Natural killer cell (primary cell): ENCODE results near the gene CACNG4. TPM values are rescaled to one million over a fixed set of nuclear protein-coding genes. Genes with fewer than 3 reads are reported as not detected.

Source experiments
- ATAC-seq, 3 donors: fragments of 150-1000 bp in 2 of 3; fragments of 200-7000 bp in 1 of 3; cut with Tn5 transposase; 1 replicate in 1 of 3; 2 replicates in 2 of 3; pipeline ENCODE4 v1.10.0; 2021; ENCODE audit warnings: mild to moderate bottlenecking in 2 of 3, moderate library complexity in 2 of 3
- DNase-seq, 2 donors: peaks; one replicate each; pipeline versions ENCODE4 v3.0.0 to v3.0.0-alpha.2; 2013 to 2021; ENCODE audit warnings: mixed read lengths in 1 of 2
- H3K27ac ChIP-seq: one replicate; pipeline ENCODE4 v1.5.1; 2013; ENCODE audit warnings: mild to moderate bottlenecking, low read length
- H3K27me3 ChIP-seq: one replicate; pipeline ENCODE4 v1.6.1; 2013; ENCODE audit warnings: low read length; ENCODE audit not compliant: control insufficient read depth, insufficient read depth
- H3K36me3 ChIP-seq: one replicate; pipeline ENCODE4 v1.6.1; 2013; ENCODE audit warnings: low read length; ENCODE audit not compliant: control insufficient read depth, insufficient read depth
- H3K4me1 ChIP-seq: one replicate; pipeline ENCODE4 v1.6.1; 2013; ENCODE audit warnings: low read length; ENCODE audit not compliant: control insufficient read depth, insufficient read depth
- H3K4me3 ChIP-seq: one replicate; pipeline ENCODE4 v1.5.1; 2013; ENCODE audit warnings: low read length
- H3K9me3 ChIP-seq: one replicate; pipeline ENCODE4 v1.6.1; 2013; ENCODE audit warnings: low read length; ENCODE audit not compliant: control insufficient read depth, insufficient read depth
- H3K27ac Mint-ChIP-seq, 2 donors: one replicate each; pipeline ENCODE4 v1.8.0; 2022; ENCODE audit warnings: mild to moderate bottlenecking in 2 of 2, mixed read lengths in 2 of 2, moderate library complexity in 1 of 2
- H3K27me3 Mint-ChIP-seq, 2 donors: one replicate each; pipeline ENCODE4 v1.8.0; 2022; ENCODE audit warnings: low read depth in 2 of 2, mixed read lengths in 2 of 2
- H3K36me3 Mint-ChIP-seq: one replicate; pipeline ENCODE4 v1.8.0; 2022; ENCODE audit warnings: mixed read lengths
- H3K4me1 Mint-ChIP-seq, 2 donors: one replicate each; pipeline ENCODE4 v1.8.0; 2022; ENCODE audit warnings: mixed read lengths in 2 of 2
- H3K4me3 Mint-ChIP-seq: one replicate; pipeline ENCODE4 v1.8.0; 2022; ENCODE audit warnings: mild to moderate bottlenecking, moderate library complexity, mixed read lengths
- H3K9me3 Mint-ChIP-seq, 2 donors: one replicate each; pipeline ENCODE4 v1.8.0; 2022; ENCODE audit warnings: mixed read lengths in 2 of 2
- WGBS: methylation state at CpG from one replicate; pipeline ENCODE4 v1.1.7; 2013; ENCODE audit warnings: missing lambda C conversion rate; ENCODE audit not compliant: insufficient coverage; 5-methylcytosine and 5-hydroxymethylcytosine counted together
- intact Hi-C: fragments of 100-400 bp; cut with micrococcal nuclease; formaldehyde crosslinking; loops from one replicate; pipeline ENCODE4 v1.14.2; 2022
- total RNA-seq, 4 donors: library from RNA; stranded (reverse); fragments of 120-200 nt in 1 of 4; gene quantifications; one replicate each; pipeline versions ENCODE4 v1.2.3 to v1.2.4, GENCODE V29; 2013 to 2022
- TF ChIP-seq, protein P1 (sequence below): fragments of 200-600 bp; IDR thresholded peaks from one replicate; pipeline ENCODE4 v1.8.0; 2022; ENCODE audit warnings: antibody characterized with exemption

CACNG4 gene
- total RNA-seq, 3 donors from 2014 or later (not counting 1 experiment from before 2014, with no cell fraction given): not detected

DNA sequence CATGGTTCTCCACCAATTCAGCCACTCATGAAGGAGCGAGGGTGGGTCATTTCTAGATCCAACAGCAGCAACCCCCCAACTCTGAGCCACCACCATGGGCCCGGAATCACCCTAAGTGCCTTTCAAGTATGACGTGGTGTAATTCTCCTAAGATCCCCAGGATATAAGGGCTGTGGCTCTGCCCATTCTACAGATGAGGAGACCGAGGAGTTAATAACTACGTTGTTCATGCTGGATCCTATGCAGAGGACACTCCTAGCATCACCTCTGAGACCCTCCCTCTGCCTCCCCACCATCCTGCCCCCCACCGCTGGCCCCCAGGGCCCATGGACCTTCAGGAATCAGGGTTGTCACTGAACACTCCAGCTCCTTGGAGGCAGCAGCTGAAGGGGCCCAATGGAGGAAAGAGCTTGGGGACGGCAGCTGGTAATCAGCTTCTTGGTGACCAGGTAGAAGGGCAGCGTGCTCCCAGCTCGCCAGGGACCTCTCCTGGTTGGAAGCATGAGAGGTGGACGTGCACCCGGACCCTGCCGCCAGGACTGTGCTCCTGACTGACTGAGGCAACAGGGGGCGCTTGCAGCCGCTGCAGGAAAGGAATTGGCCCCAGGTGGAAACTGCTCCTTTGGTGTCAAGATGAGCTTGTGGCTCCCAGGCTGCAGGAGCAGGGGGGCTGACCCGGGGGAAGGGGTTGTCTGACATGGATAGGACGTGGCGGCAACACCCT, 51.7 kb downstream of the CACNG4 start:
- H3K27ac Mint-ChIP-seq: no peak overlapping the region
- TF ChIP-seq, protein P1, sequence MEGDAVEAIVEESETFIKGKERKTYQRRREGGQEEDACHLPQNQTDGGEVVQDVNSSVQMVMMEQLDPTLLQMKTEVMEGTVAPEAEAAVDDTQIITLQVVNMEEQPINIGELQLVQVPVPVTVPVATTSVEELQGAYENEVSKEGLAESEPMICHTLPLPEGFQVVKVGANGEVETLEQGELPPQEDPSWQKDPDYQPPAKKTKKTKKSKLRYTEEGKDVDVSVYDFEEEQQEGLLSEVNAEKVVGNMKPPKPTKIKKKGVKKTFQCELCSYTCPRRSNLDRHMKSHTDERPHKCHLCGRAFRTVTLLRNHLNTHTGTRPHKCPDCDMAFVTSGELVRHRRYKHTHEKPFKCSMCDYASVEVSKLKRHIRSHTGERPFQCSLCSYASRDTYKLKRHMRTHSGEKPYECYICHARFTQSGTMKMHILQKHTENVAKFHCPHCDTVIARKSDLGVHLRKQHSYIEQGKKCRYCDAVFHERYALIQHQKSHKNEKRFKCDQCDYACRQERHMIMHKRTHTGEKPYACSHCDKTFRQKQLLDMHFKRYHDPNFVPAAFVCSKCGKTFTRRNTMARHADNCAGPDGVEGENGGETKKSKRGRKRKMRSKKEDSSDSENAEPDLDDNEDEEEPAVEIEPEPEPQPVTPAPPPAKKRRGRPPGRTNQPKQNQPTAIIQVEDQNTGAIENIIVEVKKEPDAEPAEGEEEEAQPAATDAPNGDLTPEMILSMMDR: no peak
- Histone ChIP-seq H3K4me1 (no peaks in the 10 kb centered on the region), H3K36me3 (no peaks in the 10 kb centered on the region), H3K27ac (no peak overlapping the region), H3K9me3 (no peaks in the 10 kb centered on the region), H3K27me3 (no peaks in the 10 kb centered on the region), H3K4me3 (no peak overlapping the region)
- no peak overlapping the region for H3K4me3 Mint-ChIP-seq
- H3K36me3 Mint-ChIP-seq: no peaks in the 10 kb centered on the region
- H3K27me3 Mint-ChIP-seq: peaks cover 0 to 6% of the 10 kb centered on the region in 2 donors
- DNase-seq: no peak
- H3K4me1 Mint-ChIP-seq: no peaks in the 10 kb centered on the region
- 74% methylated on average over 17 of the region's 17 CpGs for WGBS
- H3K9me3 Mint-ChIP-seq: no peaks in the 10 kb centered on the region
- intact Hi-C loops: no loop called here
- no peak for ATAC-seq

GRCh38 chr17:67017910-67018309, 53.4 kb downstream of the CACNG4 start:
- Histone ChIP-seq H3K4me3 (no peak overlapping the region), H3K9me3 (no peaks in the 10 kb centered on the region), H3K27ac (no peak overlapping the region), H3K4me1 (no peaks in the 10 kb centered on the region), H3K27me3 (no peaks in the 10 kb centered on the region), H3K36me3 (no peaks in the 10 kb centered on the region)
- no peaks in the 10 kb centered on the region for H3K4me1 Mint-ChIP-seq
- ATAC-seq (no peak), DNase-seq (no peak)
- H3K36me3 Mint-ChIP-seq: no peaks in the 10 kb centered on the region
- H3K27me3 Mint-ChIP-seq: no peaks in the 10 kb centered on the region
- intact Hi-C loops: no loop called here
- 81% methylated on average over 14 of the region's 14 CpGs for WGBS
- H3K27ac Mint-ChIP-seq: no peak overlapping the region
- no peak overlapping the region for H3K4me3 Mint-ChIP-seq
- TF ChIP-seq, protein P1: no peak
- no peaks in the 10 kb centered on the region for H3K9me3 Mint-ChIP-seq

DNA sequence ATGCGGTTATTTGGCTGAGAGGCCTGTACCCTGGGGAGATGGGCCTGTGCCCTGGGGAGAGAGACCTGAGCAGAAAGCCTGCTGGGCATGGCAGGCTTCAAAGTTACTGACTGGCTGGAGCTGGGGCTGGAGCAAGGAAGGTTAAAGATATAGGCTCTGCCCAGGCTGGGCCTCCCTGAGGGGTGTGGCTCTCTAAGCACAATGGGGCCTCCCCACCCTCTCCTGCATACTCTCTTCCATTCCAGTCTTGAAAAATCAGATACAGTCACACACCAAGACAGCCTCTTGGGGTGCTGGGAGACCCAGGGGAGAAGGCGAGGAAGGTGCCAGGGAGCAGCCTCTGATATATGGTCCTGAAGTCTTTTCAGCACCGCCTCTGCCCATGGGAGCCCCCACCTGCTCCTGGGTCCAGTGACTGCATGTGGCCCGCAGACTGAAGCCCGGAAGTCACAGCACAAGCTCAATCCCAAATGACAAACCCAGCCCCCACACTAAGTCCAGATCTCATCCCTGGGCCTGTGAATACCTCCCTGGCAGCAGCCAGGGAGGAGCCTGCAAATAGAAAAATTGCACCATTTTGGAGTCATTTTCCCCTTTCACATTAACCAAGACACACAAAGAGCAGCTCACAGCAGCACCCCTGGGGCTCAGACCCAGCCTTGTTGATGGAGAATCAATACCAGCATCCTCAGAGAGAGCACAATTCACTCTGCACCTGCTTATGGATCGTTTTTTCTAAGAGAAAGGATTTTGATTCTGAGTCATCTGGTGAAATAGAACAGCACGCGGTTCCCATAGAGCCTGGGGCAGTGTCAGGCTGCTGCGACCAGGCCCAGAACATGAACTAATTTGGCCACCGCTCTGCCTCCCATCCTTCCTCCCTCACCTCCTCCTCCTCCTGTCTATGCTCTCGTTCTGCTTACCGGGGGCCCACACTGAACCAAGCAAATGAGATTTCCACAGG, 54.2 kb downstream of the CACNG4 start:
- Mint-ChIP-seq H3K27me3 (no peaks in the 10 kb centered on the region), H3K27ac (no peak overlapping the region), H3K36me3 (no peaks in the 10 kb centered on the region), H3K4me1 (no peaks in the 10 kb centered on the region), H3K4me3 (no peak overlapping the region), H3K9me3 (no peaks in the 10 kb centered on the region)
- TF ChIP-seq, protein P1: no peak
- 93% methylated on average over 12 of the region's 12 CpGs for WGBS
- ATAC-seq (no peak), DNase-seq (no peak)
- no peaks in the 10 kb centered on the region for H3K27me3 ChIP-seq
- intact Hi-C loops: no loop called here
- no peaks in the 10 kb centered on the region for H3K36me3 ChIP-seq
- no peaks in the 10 kb centered on the region for H3K9me3 ChIP-seq
- no peak overlapping the region for H3K27ac ChIP-seq
- H3K4me1 ChIP-seq: no peaks in the 10 kb centered on the region
- no peak overlapping the region for H3K4me3 ChIP-seq
